Effector memory CD8-positive, alpha-beta T cell (primary cell): ENCODE results near the gene TMEM186.
"Not testable (repeated sequence)": the region's sequence is repeated elsewhere in the genome, so short reads cannot be mapped to it uniquely, and the experiment has no call there.

Experiments used
- ATAC-seq: fragments of 150-1000 bp; cut with Tn5 transposase; replicated peaks from 2 replicates; pipeline ENCODE4 v1.10.0; 2021; ENCODE audit warnings: mild to moderate bottlenecking, moderate library complexity
- DNase-seq, 3 experiments: peaks; one replicate each; pipeline ENCODE4 v3.0.0; 2021
- H3K27ac Mint-ChIP-seq, 2 donors: one replicate each; pipeline ENCODE4 v1.8.0; 2022; ENCODE audit warnings: mild to moderate bottlenecking in 2 of 2, mixed read lengths in 2 of 2, moderate library complexity in 2 of 2
- H3K27me3 Mint-ChIP-seq, 2 donors: one replicate each; pipeline ENCODE4 v1.8.0; 2022; ENCODE audit warnings: mixed read lengths in 2 of 2
- H3K36me3 Mint-ChIP-seq: one replicate; pipeline ENCODE4 v1.8.0; 2022; ENCODE audit warnings: mild to moderate bottlenecking, moderate library complexity, mixed read lengths; ENCODE audit not compliant: insufficient read depth
- H3K4me1 Mint-ChIP-seq, 2 donors: one replicate each; pipeline ENCODE4 v1.8.0; 2022; ENCODE audit warnings: low read depth in 2 of 2, mixed read lengths in 2 of 2
- H3K4me3 Mint-ChIP-seq, 2 donors: one replicate each; pipeline ENCODE4 v1.8.0; 2022; ENCODE audit warnings: mild to moderate bottlenecking in 2 of 2, mixed read lengths in 2 of 2, moderate library complexity in 2 of 2
- H3K9me3 Mint-ChIP-seq, 2 donors: one replicate each; pipeline ENCODE4 v1.8.0; 2022; ENCODE audit warnings: mixed read lengths in 2 of 2

The TMEM186 gene

DNA sequence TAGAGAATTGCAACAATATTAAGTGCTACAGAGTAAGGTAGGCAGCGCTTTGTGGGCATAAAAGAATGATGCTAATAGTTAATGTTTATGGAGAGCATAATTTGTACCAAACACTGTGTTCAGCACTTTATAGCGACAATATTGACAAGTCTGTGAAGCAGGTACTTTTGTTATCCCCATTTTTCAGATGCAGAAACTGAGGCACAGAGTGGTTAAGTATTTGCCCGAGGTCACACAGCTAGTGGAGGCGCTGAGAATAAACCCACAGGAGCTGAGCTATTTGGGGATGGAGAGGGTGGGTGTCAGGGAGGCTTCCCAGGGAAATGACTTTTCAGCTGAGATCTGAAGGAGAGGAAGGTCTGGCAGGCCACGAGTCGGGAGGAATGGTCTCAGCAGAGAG is 39.4 kb downstream of the TMEM186 start:
- DNase-seq: no peak
- Mint-ChIP-seq H3K9me3 (no peaks in the 10 kb centered on the region), H3K4me1 (no peaks in the 10 kb centered on the region), H3K36me3 (peaks cover 8% of the 10 kb centered on the region), H3K27me3 (no peaks in the 10 kb centered on the region), H3K27ac (peak overlapping the region in 1 of 2 donors; percentile 19), H3K4me3 (no peak overlapping the region)
- ATAC-seq: no peak

DNA sequence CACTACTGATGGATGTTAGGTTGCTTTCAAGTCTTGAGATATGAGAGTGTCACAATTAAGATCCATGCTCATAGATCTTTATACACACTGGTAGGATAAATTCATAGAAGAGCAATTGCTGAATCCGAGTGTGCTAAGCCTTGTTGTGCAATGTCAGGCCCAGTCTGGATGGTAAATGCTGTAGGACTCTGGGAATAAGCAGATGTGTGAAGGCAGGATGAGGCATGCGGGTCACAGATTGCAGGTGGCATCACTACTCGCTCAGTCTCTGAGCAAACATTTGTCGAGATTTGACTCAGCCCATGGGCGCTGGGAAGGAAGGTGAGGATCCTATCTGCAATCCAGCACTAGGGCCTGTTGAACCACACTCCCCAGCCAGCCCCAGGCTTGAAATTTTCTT is 40.7 kb downstream of the TMEM186 start:
- no peak for ATAC-seq
- peaks cover 8% of the 10 kb centered on the region for H3K36me3 Mint-ChIP-seq

DNA sequence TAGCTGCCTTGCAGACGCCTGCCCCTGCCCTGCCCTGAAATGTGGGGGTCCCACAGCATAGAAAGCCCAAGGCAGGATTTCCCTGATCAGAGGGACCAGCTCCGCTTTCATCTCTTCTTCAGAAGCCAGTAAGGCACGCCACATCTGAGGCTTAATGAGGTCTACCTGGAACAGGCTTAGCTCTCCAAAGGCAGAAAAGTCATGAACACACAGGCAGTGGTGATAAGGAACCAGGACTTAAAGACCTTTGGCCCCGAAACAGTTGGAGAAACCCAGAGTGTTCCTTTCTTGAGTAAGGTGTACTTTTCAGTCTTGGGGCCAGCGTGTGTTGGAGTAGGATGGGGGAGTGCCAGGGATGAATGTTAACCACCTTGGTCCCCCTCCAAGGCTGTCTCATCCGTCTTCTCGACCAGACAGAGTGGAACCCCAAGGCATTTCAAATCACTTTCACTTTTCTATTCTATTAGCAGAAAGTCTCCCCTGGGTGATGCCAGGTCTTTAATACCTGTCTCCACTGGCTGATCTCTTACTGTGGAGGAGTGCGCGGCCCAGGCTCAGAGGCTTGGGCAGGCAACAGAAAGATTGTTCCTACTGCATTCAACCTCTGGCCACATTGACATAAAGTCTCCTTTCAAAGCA is 43.9 kb downstream of the TMEM186 start:
- H3K27me3 Mint-ChIP-seq: no peaks in the 10 kb centered on the region
- no peak overlapping the region for H3K27ac Mint-ChIP-seq
- DNase-seq (no peak), ATAC-seq (no peak)
- H3K9me3 Mint-ChIP-seq: no peaks in the 10 kb centered on the region
- H3K4me3 Mint-ChIP-seq: no peak overlapping the region
- H3K4me1 Mint-ChIP-seq: no peaks in the 10 kb centered on the region
- H3K36me3 Mint-ChIP-seq: peaks cover 8% of the 10 kb centered on the region

More for the DNA sequence above, 40.7 kb downstream of the TMEM186 start:
- no peaks in the 10 kb centered on the region for H3K9me3 Mint-ChIP-seq
- DNase-seq: no peak
- no peaks in the 10 kb centered on the region for H3K4me1 Mint-ChIP-seq
- H3K27ac Mint-ChIP-seq: no peak overlapping the region
- H3K4me3 Mint-ChIP-seq: no peak overlapping the region
- no peaks in the 10 kb centered on the region for H3K27me3 Mint-ChIP-seq

DNA sequence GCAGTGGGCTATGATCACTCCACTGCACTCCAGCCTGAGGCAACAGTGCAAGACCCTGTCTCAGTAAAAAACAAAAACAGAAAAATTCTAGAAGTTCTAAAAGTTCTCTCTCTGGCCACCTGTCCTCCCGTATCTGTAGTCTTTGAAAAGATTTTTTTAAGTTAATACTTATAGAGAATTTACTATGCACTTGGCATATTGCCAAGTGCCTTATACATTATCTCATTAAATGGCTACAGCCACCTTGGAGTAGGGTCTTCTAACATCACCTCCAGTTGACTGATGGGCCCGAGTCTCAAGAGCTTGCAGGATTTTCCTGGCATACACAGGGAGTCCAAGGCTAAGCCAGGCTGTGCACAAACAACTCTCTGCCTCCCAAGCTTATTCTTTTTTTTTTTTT is 44.7 kb downstream of the TMEM186 start:
- Mint-ChIP-seq H3K4me1 (no peaks in the 10 kb centered on the region), H3K27me3 (no peaks in the 10 kb centered on the region), H3K27ac (no peak overlapping the region), H3K9me3 (no peaks in the 10 kb centered on the region), H3K4me3 (no peak overlapping the region), H3K36me3 (peaks cover 8% of the 10 kb centered on the region)
- ATAC-seq: no peak
- DNase-seq: no peak

DNA sequence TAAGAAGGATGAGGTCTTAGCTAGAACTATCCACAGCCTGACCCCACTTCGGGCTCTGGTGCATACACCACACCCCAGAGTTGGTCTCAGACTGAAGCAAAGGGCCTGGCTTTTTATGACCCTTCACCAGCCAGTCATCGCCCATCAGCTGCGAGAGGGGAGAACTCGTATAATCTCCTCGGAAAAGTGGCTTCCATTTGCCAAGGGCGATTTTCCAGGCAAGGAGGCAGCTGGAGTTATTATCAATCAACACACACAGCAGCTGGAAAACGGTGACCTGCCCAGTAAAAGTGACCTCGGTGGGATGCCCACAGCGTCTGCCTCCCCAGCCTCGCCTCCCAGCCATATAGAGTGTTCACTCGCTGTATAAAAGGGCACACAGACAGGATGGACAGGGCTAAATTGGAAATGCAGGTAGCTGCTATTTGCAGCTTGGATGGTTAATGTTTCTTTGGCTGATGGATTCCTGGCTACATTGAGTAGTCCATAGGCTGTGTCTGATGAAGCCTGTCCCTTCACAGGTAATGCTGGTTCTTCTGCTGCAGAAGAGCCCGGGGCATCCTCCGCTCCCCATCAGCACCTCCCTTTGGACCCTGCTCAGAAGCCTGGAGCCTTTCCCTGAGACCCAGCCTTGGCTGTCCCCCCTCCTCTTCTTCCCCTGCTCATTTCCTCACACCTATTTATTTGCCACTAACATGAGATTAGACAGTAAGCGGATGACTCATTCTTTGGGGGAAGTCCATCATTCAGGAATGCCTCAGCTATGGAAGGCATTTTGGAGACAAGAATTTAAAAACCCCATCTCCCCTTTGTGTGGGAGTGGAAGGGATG is 45.7 kb downstream of the TMEM186 start:
- DNase-seq: no peak
- Mint-ChIP-seq H3K4me1 (no peaks in the 10 kb centered on the region), H3K27me3 (no peaks in the 10 kb centered on the region), H3K27ac (no peak overlapping the region), H3K9me3 (no peaks in the 10 kb centered on the region), H3K4me3 (no peak overlapping the region), H3K36me3 (peaks cover 8% of the 10 kb centered on the region)
- ATAC-seq: no peak

DNA sequence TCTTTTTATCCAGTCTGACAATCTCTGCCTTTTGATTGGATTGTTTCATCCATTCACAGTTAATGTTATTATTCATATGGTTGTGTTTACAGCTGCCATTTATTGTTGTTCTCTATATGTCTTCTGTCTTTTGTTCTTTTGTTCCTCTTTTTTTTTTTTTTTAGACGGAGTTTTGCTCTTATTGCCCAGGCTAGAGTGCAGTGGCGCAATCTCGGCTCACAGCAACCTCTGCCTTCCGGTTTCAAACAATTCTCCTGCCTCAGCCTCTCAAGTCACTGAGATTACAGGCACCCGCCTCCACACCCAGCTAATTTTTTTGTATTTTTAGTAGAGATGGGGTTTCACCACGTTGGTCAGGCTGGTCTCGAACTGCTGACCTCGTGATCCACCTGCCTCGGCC is 48.5 kb downstream of the TMEM186 start:
- not testable (repeated sequence) for ATAC-seq, H3K36me3 Mint-ChIP-seq, H3K27ac Mint-ChIP-seq, DNase-seq, H3K27me3 Mint-ChIP-seq, H3K4me3 Mint-ChIP-seq, H3K4me1 Mint-ChIP-seq, H3K9me3 Mint-ChIP-seq
